SK-N-SH (cell line): Measurements from ENCODE around the gene RNF227. TPM values are rescaled to one million over a fixed set of nuclear protein-coding genes. Genes with fewer than 3 reads are reported as not detected.

Experiments used
- CTCF ChIA-PET: fragments of 300-600, 350-600 bp; formaldehyde crosslinking; extraction: SDS; loops from one replicate; lab custom pipeline; 2021; lab: Yijun Ruan, JAX
- POLR2A ChIA-PET: fragments of 350-600 bp; sonication (Branson Sonifier 250); formaldehyde crosslinking; extraction: SDS; loops from one replicate; lab custom pipeline; 2020; ENCODE audit warnings: antibody characterized with exemption, inconsistent platforms; lab: Yijun Ruan, JAX
- DNase-seq: peaks from one replicate; pipeline ENCODE4 v3.0.0; 2012
- H2AFZ ChIP-seq: fragments of 200-600 bp; sonication (generic); 2 replicates; pipeline ENCODE4 v1.8.1; 2016; ENCODE audit warnings: antibody characterized with exemption, mild to moderate bottlenecking, low read depth
- H3F3A ChIP-seq: fragments of 200-600 bp; sonication (generic); replicated peaks from 2 replicates; pipeline ENCODE3; 2016; ENCODE audit warnings: antibody characterized with exemption, mild to moderate bottlenecking; ENCODE audit not compliant: insufficient read depth
- H3K27ac ChIP-seq, 2 experiments: fragments of 200-500 bp in 1 of 2; fragments of 200-600 bp in 1 of 2; sonication (Bioruptor generic) in 1 of 2; sonication (generic), shearing (Covaris generic) in 1 of 2; 2 replicates each; pipeline versions ENCODE4 v1.5.1 to v1.6.1; 2014 to 2016; ENCODE audit warnings: low read depth in 2 of 2, inconsistent platforms in 1 of 2, low read length in 1 of 2, mild to moderate bottlenecking in 1 of 2, mixed read lengths in 1 of 2
- H3K27me3 ChIP-seq: fragments of 200-600 bp; sonication (generic), shearing (Covaris generic); 2 replicates; pipeline ENCODE4 v1.6.1; 2016; ENCODE audit warnings: mixed run types; ENCODE audit not compliant: insufficient read depth
- H3K36me3 ChIP-seq, 2 experiments: fragments of 200-500 bp in 1 of 2; fragments of 200-600 bp in 1 of 2; sonication (Bioruptor generic) in 1 of 2; sonication (generic) in 1 of 2; replicated peaks in 1 of 2; 2 replicates each; pipeline versions ENCODE3 to v1.5.1; 2014 to 2016; ENCODE audit warnings: low read length in 1 of 2, mild to moderate bottlenecking in 1 of 2; ENCODE audit not compliant: insufficient read depth in 2 of 2, control insufficient read depth in 1 of 2
- H3K4me1 ChIP-seq, 2 experiments: fragments of 200-500 bp in 1 of 2; fragments of 200-600 bp in 1 of 2; sonication (Bioruptor generic) in 1 of 2; sonication (generic), shearing (Covaris generic) in 1 of 2; 2 replicates each; pipeline versions ENCODE4 v1.5.1 to v1.6.1; 2014 to 2016; ENCODE audit warnings: low read depth in 1 of 2, low read length in 1 of 2, mixed run types in 1 of 2; ENCODE audit not compliant: insufficient read depth in 2 of 2, control insufficient read depth in 1 of 2
- H3K4me2 ChIP-seq: fragments of 200-600 bp; sonication (generic), shearing (Covaris generic); 2 replicates; pipeline ENCODE4 v1.6.1; 2017; ENCODE audit warnings: mixed run types
- H3K4me3 ChIP-seq, 2 experiments: fragments of 200-500 bp in 1 of 2; fragments of 200-600 bp in 1 of 2; sonication (Bioruptor generic) in 1 of 2; sonication (generic), shearing (Covaris generic) in 1 of 2; 2 replicates each; pipeline versions ENCODE4 v1.5.1 to v1.8.1; 2014 to 2016; ENCODE audit warnings: low read depth in 2 of 2, inconsistent platforms in 1 of 2, low read length in 1 of 2, mild to moderate bottlenecking in 1 of 2, mixed read lengths in 1 of 2, moderate library complexity in 1 of 2
- H3K79me2 ChIP-seq: fragments of 200-600 bp; sonication (generic); 2 replicates; pipeline ENCODE4 v1.8.1; 2017; ENCODE audit warnings: mild to moderate bottlenecking; ENCODE audit not compliant: insufficient read depth
- H3K9ac ChIP-seq: fragments of 200-600 bp; sonication (generic); 2 replicates; pipeline ENCODE4 v1.6.1; 2017; ENCODE audit warnings: mixed run types
- H3K9me2 ChIP-seq: fragments of 200-600 bp; sonication (generic); 2 replicates; pipeline ENCODE4 v1.6.1; 2017; ENCODE audit warnings: mixed run types
- H3K9me3 ChIP-seq: fragments of 200-600 bp; sonication (generic); 2 replicates; pipeline ENCODE4 v1.6.1; 2017; ENCODE audit warnings: mixed run types, mild to moderate bottlenecking, moderate library complexity
- H4K20me1 ChIP-seq: fragments of 200-600 bp; sonication (generic); 2 replicates; pipeline ENCODE4 v1.6.1; 2017; ENCODE audit warnings: mild to moderate bottlenecking, mixed run types; ENCODE audit not compliant: insufficient read depth
- CHD2 ChIP-seq: fragments of 150-350 bp; IDR thresholded peaks from 2 replicates; pipeline ENCODE4 v1.6.1; 2018; ENCODE audit warnings: low read length; ENCODE audit not compliant: partially characterized antibody
- EP300 ChIP-seq, 2 experiments: IDR thresholded peaks; 2 replicates each; pipeline versions ENCODE4 v1.4.0 to v1.6.1; 2012; ENCODE audit warnings: borderline replicate concordance in 1 of 2, low read depth in 1 of 2, low read length in 1 of 2
- FOSL2 ChIP-seq: IDR thresholded peaks from 2 replicates; pipeline ENCODE4 v1.4.0; 2012; ENCODE audit warnings: low read depth, mild to moderate bottlenecking, moderate library complexity, borderline replicate concordance
- FOXJ3 ChIP-seq: sonication (generic); formaldehyde crosslinking; IDR thresholded peaks from 2 replicates; pipeline ENCODE4 v1.5.1; 2020; ENCODE audit warnings: mild to moderate bottlenecking, missing genetic modification reagents
- JUND ChIP-seq: IDR thresholded peaks from 2 replicates; pipeline ENCODE4 v1.4.0; 2012
- RAD21 ChIP-seq: IDR thresholded peaks from 2 replicates; pipeline ENCODE4 v1.6.1; 2012; ENCODE audit warnings: mild to moderate bottlenecking, low read length
- RCOR1 ChIP-seq: fragments of 150-350 bp; IDR thresholded peaks from 2 replicates; pipeline ENCODE4 v1.6.1; 2017; ENCODE audit warnings: antibody characterized with exemption, low read length
- RFX5 ChIP-seq: IDR thresholded peaks from 2 replicates; pipeline ENCODE4 v1.6.1; 2012; ENCODE audit warnings: mild to moderate bottlenecking, improper control_type of control experiment, low read length
- SIN3A ChIP-seq: IDR thresholded peaks from 2 replicates; pipeline ENCODE4 v1.6.1; 2012; ENCODE audit warnings: low read depth, mild to moderate bottlenecking, low read length, moderate library complexity, borderline replicate concordance
- ZBTB33 ChIP-seq: IDR thresholded peaks from 2 replicates; pipeline ENCODE4 v1.4.0; 2012; ENCODE audit warnings: low read depth, borderline replicate concordance
- WGBS: methylation state at CpG from one replicate; pipeline ENCODE4 v1.1.6; 2017; ENCODE audit warnings: low lambda C conversion rate; 5-methylcytosine and 5-hydroxymethylcytosine counted together
- polyA plus RNA-seq, 3 experiments: library from polyadenylated mRNA; depleted of rRNA; stranded (reverse); fragments of >200 nt; gene quantifications; 2 replicates each; pipeline ENCODE4 v1.2.3, GENCODE V29; 2012
- TF ChIP-seq, protein P1 (sequence below): IDR thresholded peaks from 2 replicates; pipeline ENCODE4 v1.4.0; 2012; ENCODE audit warnings: low read depth, borderline replicate concordance

The RNF227 gene
- polyA plus RNA-seq, 1 of the 3 experiments (the other 2 are of a cell fraction) = 7.4 TPM

- Histone ChIP-seq H4K20me1 (no peaks in the 10 kb centered on the region), H3F3A (peaks cover 4% of the 10 kb centered on the region), H3K36me3 (peaks cover 5 to 8% of the 10 kb centered on the region in 2 experiments), H3K27ac (no peak overlapping the region), H3K4me3 (no peak overlapping the region), H3K9ac (no peak overlapping the region), H2AFZ (no peak overlapping the region), H3K4me1 (peaks cover 9 to 21% of the 10 kb centered on the region in 2 experiments; a peak in 2 of 4 replicates), H3K9me3 (no peaks in the 10 kb centered on the region), H3K79me2 (peaks cover 22% of the 10 kb centered on the region), H3K27me3 (no peaks in the 10 kb centered on the region), H3K9me2 (no peaks in the 10 kb centered on the region), H3K4me2 (no peak overlapping the region)
- POLR2A ChIA-PET = no interaction called here
- TF ChIP-seq RAD21 (no peak), RFX5 (no peak), SIN3A (no peak), FOSL2 (no peak), FOXJ3 (CRISPR knock-in tag) (no peak), EP300 (IDR thresholded peaks at IDR 0.05; ENCODE audit: borderline replicate concordance in 1 of 2, low read depth in 1 of 2, low read length in 1 of 2) (no peak), RCOR1 (no peak), CHD2 (no peak), JUND (no peak)
- 87% methylated on average over 2 of the region's 3 CpGs for WGBS
- DNase-seq = no peak
- CTCF ChIA-PET = interaction anchor here (0.8 to 1.6 kb wide), 5 partner anchors 10 to 146 kb away, joined by 3 to 4 read pairs (median 3); no protein-coding TSS in a partner anchor
Observed at GRCh38 chr17:7927596-7927995, 11.5 kb upstream of the RNF227 start.

- ChIA-PET CTCF (interaction anchor here (1.1 kb wide), 1 partner anchor 60 kb away, joined by 3 read pairs; no protein-coding TSS in a partner anchor), POLR2A (no interaction called here)
- Histone ChIP-seq H3F3A (peaks cover 7% of the 10 kb centered on the region), H3K79me2 (no peaks in the 10 kb centered on the region), H3K9me2 (no peaks in the 10 kb centered on the region), H3K4me3 (no peak overlapping the region), H3K4me1 (no peaks in the 10 kb centered on the region), H3K9me3 (no peaks in the 10 kb centered on the region), H2AFZ (no peak overlapping the region), H3K36me3 (peaks cover 3 to 4% of the 10 kb centered on the region in 2 experiments), H3K27ac (no peak overlapping the region), H4K20me1 (no peaks in the 10 kb centered on the region), H3K27me3 (no peaks in the 10 kb centered on the region), H3K4me2 (no peak overlapping the region), H3K9ac (no peak overlapping the region)
- TF ChIP-seq, protein P1, sequence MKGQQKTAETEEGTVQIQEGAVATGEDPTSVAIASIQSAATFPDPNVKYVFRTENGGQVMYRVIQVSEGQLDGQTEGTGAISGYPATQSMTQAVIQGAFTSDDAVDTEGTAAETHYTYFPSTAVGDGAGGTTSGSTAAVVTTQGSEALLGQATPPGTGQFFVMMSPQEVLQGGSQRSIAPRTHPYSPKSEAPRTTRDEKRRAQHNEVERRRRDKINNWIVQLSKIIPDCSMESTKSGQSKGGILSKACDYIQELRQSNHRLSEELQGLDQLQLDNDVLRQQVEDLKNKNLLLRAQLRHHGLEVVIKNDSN = no peak
- TF ChIP-seq ZBTB33 = no peak
- WGBS = 92% methylated on average over 40 of the region's 45 CpGs
- DNase-seq = no peak
Observed at GRCh38 chr17:7922845-7923628, 6.9 kb upstream of the RNF227 start.
